Mesendoderm (in vitro differentiated cells): Measurements from ENCODE around the gene NDUFAF8.
"Not testable (repeated sequence)": the region's sequence is repeated elsewhere in the genome, so short reads cannot be mapped to it uniquely, and the experiment has no call there.

ENCODE experiments used
- DNase-seq: peaks from one replicate; pipeline ENCODE4 v3.0.0; 2013
- H2AK5ac ChIP-seq: 2 replicates; pipeline ENCODE4 v1.6.1; 2013; ENCODE audit warnings: low read length, inconsistent platforms
- H2BK120ac ChIP-seq: 2 replicates; pipeline ENCODE4 v1.6.1; 2013; ENCODE audit warnings: low read depth, mild to moderate bottlenecking, low read length, moderate library complexity, mixed read lengths
- H2BK15ac ChIP-seq: replicated peaks from 2 replicates; pipeline ENCODE4 v1.6.1; 2013; ENCODE audit warnings: low read depth, mild to moderate bottlenecking, moderate library complexity
- H2BK5ac ChIP-seq: 2 replicates; pipeline ENCODE4 v1.6.1; 2013; ENCODE audit warnings: low read length, inconsistent platforms
- H3K18ac ChIP-seq: 2 replicates; pipeline ENCODE4 v1.6.1; 2013; ENCODE audit warnings: mild to moderate bottlenecking, low read length, mixed read lengths
- H3K23ac ChIP-seq: one replicate; pipeline ENCODE4 v1.6.1; 2013; ENCODE audit warnings: low read length
- H3K27ac ChIP-seq: 2 replicates; pipeline ENCODE4 v1.5.1; 2013; ENCODE audit warnings: low read depth, mild to moderate bottlenecking, inconsistent platforms, low read length, moderate library complexity
- H3K27me3 ChIP-seq: 2 replicates; pipeline ENCODE4 v1.6.1; 2013; ENCODE audit warnings: low read length, control low read depth, mild to moderate bottlenecking, inconsistent platforms; ENCODE audit not compliant: insufficient read depth, poor library complexity
- H3K36me3 ChIP-seq: 2 replicates; pipeline ENCODE4 v1.6.1; 2013; ENCODE audit warnings: low read length, inconsistent platforms; ENCODE audit not compliant: control insufficient read depth, insufficient read depth
- H3K4ac ChIP-seq: one replicate; pipeline ENCODE4 v1.6.1; 2013; ENCODE audit warnings: low read depth, mild to moderate bottlenecking, low read length, moderate library complexity
- H3K4me1 ChIP-seq: 2 replicates; pipeline ENCODE4 v1.6.1; 2013; ENCODE audit warnings: low read depth, low read length, inconsistent platforms; ENCODE audit not compliant: control insufficient read depth
- H3K4me2 ChIP-seq: 2 replicates; pipeline ENCODE4 v1.6.1; 2013; ENCODE audit warnings: low read length
- H3K4me3 ChIP-seq: 2 replicates; pipeline ENCODE4 v1.5.1; 2013; ENCODE audit warnings: mild to moderate bottlenecking, low read length
- H3K56ac ChIP-seq: one replicate; pipeline ENCODE4 v1.6.1; 2013; ENCODE audit warnings: low read length
- H3K79me1 ChIP-seq: 2 replicates; pipeline ENCODE4 v1.6.1; 2013; ENCODE audit warnings: low read length, inconsistent platforms
- H3K79me2 ChIP-seq: 2 replicates; pipeline ENCODE4 v1.6.1; 2013; ENCODE audit warnings: mild to moderate bottlenecking, low read length; ENCODE audit not compliant: control insufficient read depth, insufficient read depth
- H3K9ac ChIP-seq: 2 replicates; pipeline ENCODE4 v1.6.1; 2013; ENCODE audit warnings: low read length, inconsistent platforms
- H4K5ac ChIP-seq: one replicate; pipeline ENCODE4 v1.6.1; 2013; ENCODE audit warnings: low read length
- H4K8ac ChIP-seq: one replicate; pipeline ENCODE4 v1.6.1; 2013; ENCODE audit warnings: low read depth, mild to moderate bottlenecking, control low read depth, low read length, moderate library complexity
- WGBS: extraction: QIAGEN DNeasy Blood & Tissue Kit; methylation state at CpG from one replicate; pipeline ENCODE4 v1.1.7; 2013; ENCODE audit warnings: low lambda C conversion rate, missing lambda C conversion rate; ENCODE audit not compliant: insufficient coverage; ENCODE audit errors: extremely low coverage; 5-methylcytosine and 5-hydroxymethylcytosine counted together

The NDUFAF8 gene

DNA sequence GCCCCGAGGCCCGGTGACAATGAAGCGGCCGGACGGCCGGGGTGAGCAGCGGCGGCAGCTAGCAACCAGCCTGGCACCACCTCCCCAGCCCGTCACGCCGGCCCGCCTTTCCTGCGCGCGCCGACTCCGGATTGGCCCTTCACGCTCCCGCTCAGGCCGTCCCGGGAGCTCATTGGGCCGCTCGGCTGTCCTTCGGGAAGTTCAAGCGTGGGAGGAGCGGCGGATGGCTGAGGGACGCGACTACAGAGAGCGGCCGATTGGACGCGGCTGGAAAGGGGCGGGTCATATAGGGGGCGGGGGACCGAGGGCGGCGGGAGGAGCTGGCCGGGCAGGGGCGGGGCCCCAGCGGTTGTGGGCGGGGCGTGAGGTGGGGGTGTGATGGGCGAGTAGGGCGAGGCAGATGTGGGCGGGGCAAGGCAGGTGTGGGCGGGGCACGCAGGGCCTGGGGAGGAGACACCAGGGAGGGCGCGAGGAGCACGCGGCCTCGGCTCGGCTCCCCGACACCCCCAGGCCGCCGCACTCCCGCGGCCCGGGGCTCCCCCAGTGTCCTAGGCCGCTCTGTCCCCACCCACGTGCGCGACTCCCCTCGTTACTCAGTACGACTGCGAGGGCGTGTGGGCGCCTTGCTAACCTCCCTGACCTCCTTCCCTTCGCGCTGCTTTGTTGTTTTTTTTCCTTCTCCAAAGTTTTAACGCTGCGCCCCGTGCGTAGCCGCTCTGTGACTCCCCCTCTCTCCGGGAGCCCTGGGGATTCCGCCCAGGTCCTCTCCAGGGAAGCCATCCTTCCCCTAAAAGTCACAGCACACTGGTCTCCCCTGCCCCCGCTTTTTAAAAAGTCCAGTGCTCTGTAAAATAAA, 16.0 kb upstream of the NDUFAF8 start, which contains the start of gene CEP131:
CEP131 (minus strand) TSS at position 60 of the 856 bp plus-strand sequence. CDS start 2,909 bp downstream, outside the sequence.
- Histone ChIP-seq H2BK15ac (no peak within 1 kb of the TSS), H3K9ac (peak within 1 kb of the TSS; percentile 86), H3K79me2 (no peaks in the 10 kb centered on the region), H3K18ac (peak within 1 kb of the TSS; percentile 5), H2AK5ac (no peak within 1 kb of the TSS), H3K4me2 (peak within 1 kb of the TSS; percentile 81), H2BK5ac (no peak within 1 kb of the TSS), H2BK120ac (no peak within 1 kb of the TSS), H3K79me1 (peaks cover 6% of the 10 kb centered on the region), H4K5ac (no peak within 1 kb of the TSS), H4K8ac (no peak within 1 kb of the TSS), H3K4me1 (peaks cover 4% of the 10 kb centered on the region), H3K36me3 (no peaks in the 10 kb centered on the region), H3K27me3 (no peaks in the 10 kb centered on the region), H3K27ac (no peak within 1 kb of the TSS), H3K4me3 (peak within 1 kb of the TSS; percentile 39), H3K23ac (peak within 1 kb of the TSS; percentile 80), H3K56ac (peak within 1 kb of the TSS; percentile 96), H3K4ac (no peak within 1 kb of the TSS)
- DNase-seq = peak; percentile 99
- WGBS = no CpG with 5 or more reads among the region's 79 CpGs

DNA sequence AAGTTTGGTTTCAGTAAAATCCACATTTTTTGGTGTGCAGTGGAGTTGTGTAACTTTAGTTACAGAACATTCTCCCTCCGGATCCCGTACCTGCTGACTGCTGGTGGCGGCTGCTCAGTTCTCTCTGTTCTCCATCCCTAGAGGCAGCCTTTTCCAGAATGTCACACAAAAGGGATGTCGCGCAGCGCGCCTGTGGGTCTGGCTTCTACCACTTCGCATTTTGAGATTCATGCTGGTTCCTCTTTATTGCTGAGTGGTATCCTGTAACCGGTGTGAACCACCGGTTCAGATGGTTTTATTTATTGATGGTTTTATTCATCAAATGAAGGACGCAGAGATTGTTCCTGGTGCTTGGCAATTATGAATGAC, 15.4 kb upstream of the NDUFAF8 start:
- DNase-seq = peak; percentile 47
- peaks cover 4% of the 10 kb centered on the region for H3K4me1 ChIP-seq
- no peak overlapping the region for H3K4me3 ChIP-seq
- no peak overlapping the region for H4K5ac ChIP-seq
- H4K8ac ChIP-seq = no peak overlapping the region
- H3K79me2 ChIP-seq = no peaks in the 10 kb centered on the region
- WGBS = no CpG with 5 or more reads among the region's 11 CpGs
- no peak overlapping the region for H2BK120ac ChIP-seq
- H2BK5ac ChIP-seq = no peak overlapping the region
- no peak overlapping the region for H2BK15ac ChIP-seq
- H3K36me3 ChIP-seq = no peaks in the 10 kb centered on the region
- peaks cover 6% of the 10 kb centered on the region for H3K79me1 ChIP-seq
- no peak overlapping the region for H3K4ac ChIP-seq
- peak overlapping the region; percentile 86 for H3K9ac ChIP-seq
- no peak overlapping the region for H2AK5ac ChIP-seq
- H3K23ac ChIP-seq = no peak overlapping the region
- H3K27me3 ChIP-seq = no peaks in the 10 kb centered on the region
- H3K18ac ChIP-seq = peak overlapping the region; percentile 5
- peak overlapping the region; percentile 96 for H3K56ac ChIP-seq
- H3K27ac ChIP-seq = no peak overlapping the region
- H3K4me2 ChIP-seq = peak overlapping the region; percentile 81

DNA sequence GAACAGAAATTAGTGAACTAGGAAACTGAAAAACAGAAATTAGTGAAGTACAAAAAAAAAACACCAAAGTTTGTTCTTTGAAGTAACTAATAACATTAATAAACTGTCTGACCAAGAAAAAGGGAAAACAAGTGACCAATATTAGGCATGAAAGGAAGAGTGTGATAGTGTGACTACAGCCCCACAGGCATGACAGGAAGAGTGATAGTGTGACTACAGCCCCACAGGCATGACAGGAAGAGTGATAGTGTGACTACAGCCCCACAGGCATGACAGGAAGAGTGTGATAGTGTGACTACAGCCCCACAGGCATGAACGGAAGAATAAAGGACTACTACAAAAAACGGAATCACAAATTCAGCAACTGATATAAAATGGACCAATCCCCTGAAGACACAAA, 11.5 kb upstream of the NDUFAF8 start:
- H3K79me1 ChIP-seq, H2BK120ac ChIP-seq, H2AK5ac ChIP-seq, DNase-seq, H3K4me1 ChIP-seq, H4K5ac ChIP-seq, H3K23ac ChIP-seq, H3K27me3 ChIP-seq, H3K18ac ChIP-seq, H3K27ac ChIP-seq, H3K9ac ChIP-seq, H3K79me2 ChIP-seq, H4K8ac ChIP-seq, H3K4me2 ChIP-seq, H2BK5ac ChIP-seq, H3K56ac ChIP-seq, H3K4ac ChIP-seq, H2BK15ac ChIP-seq, H3K4me3 ChIP-seq, H3K36me3 ChIP-seq: not testable (repeated sequence)
- no CpG with 5 or more reads among the region's 2 CpGs for WGBS

DNA sequence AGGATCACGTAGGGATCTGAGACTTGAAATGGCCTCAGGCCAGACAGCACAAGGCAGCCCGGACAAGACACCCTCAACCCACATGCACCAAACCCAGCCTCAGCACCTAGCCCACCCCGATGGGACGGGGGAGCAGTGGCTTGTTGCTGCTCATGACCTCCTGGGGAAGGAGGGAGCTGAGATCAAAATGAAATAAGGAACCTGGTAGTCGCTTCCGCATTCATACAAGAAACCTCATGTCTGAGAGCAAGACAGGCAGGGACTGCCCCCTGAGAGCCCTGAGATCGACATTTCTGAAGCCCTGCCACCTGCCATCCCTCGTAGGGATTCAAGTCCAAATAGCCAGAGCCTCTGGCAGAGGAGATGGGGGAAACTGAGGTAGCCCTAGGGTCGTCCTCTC, 10.7 kb upstream of the NDUFAF8 start:
- Histone ChIP-seq H3K27me3 (no peaks in the 10 kb centered on the region), H3K18ac (no peak overlapping the region), H2BK15ac (no peak overlapping the region), H3K4me2 (no peak overlapping the region), H3K36me3 (peaks cover 3% of the 10 kb centered on the region), H3K9ac (no peak overlapping the region), H3K27ac (no peak overlapping the region), H2BK120ac (no peak overlapping the region), H3K4me1 (no peaks in the 10 kb centered on the region), H3K56ac (no peak overlapping the region), H3K79me1 (no peaks in the 10 kb centered on the region), H3K4me3 (no peak overlapping the region), H4K8ac (no peak overlapping the region), H3K23ac (no peak overlapping the region), H2BK5ac (no peak overlapping the region), H3K79me2 (no peaks in the 10 kb centered on the region), H4K5ac (no peak overlapping the region), H3K4ac (no peak overlapping the region), H2AK5ac (no peak overlapping the region)
- no peak for DNase-seq
- WGBS = no CpG with 5 or more reads among the region's 9 CpGs

- H2BK120ac ChIP-seq = no peak overlapping the region
- H3K79me1 ChIP-seq = no peaks in the 10 kb centered on the region
- H3K36me3 ChIP-seq = peaks cover 3% of the 10 kb centered on the region
- H3K4ac ChIP-seq = no peak overlapping the region
- H3K4me3 ChIP-seq = no peak overlapping the region
- no peak overlapping the region for H2AK5ac ChIP-seq
- no peak overlapping the region for H4K5ac ChIP-seq
- H2BK15ac ChIP-seq = no peak overlapping the region
- no peak overlapping the region for H2BK5ac ChIP-seq
- H3K18ac ChIP-seq = no peak overlapping the region
- DNase-seq = no peak
- WGBS = no CpG with 5 or more reads among the region's 32 CpGs
- H3K27ac ChIP-seq = no peak overlapping the region
- no peaks in the 10 kb centered on the region for H3K79me2 ChIP-seq
- no peak overlapping the region for H3K23ac ChIP-seq
- no peaks in the 10 kb centered on the region for H3K27me3 ChIP-seq
- no peak overlapping the region for H3K4me2 ChIP-seq
- H3K4me1 ChIP-seq = no peaks in the 10 kb centered on the region
- H3K9ac ChIP-seq = no peak overlapping the region
- H4K8ac ChIP-seq = no peak overlapping the region
- no peak overlapping the region for H3K56ac ChIP-seq
Measured at GRCh38 chr17:81228834-81229665, 10.1 kb upstream of the NDUFAF8 start.
